GM18505 (cell line): ENCODE data around the gene DPP6.
A peak's percentile ranks its signal among the peaks of the same experiment; 100 is the strongest.

ENCODE experiments used
- ATAC-seq: cut with Tn5 transposase; IDR thresholded peaks from one replicate; pipeline ENCODE4 v1.9.1; 2021; ENCODE audit not compliant: unreplicated experiment
- POLR2A ChIP-seq: IDR thresholded peaks from 4 replicates; pipeline ENCODE4 v1.6.1; 2011; ENCODE audit warnings: borderline replicate concordance; ENCODE audit not compliant: insufficient read depth, insufficient read length; ENCODE audit errors: extremely low read depth

DPP6 gene

DNA sequence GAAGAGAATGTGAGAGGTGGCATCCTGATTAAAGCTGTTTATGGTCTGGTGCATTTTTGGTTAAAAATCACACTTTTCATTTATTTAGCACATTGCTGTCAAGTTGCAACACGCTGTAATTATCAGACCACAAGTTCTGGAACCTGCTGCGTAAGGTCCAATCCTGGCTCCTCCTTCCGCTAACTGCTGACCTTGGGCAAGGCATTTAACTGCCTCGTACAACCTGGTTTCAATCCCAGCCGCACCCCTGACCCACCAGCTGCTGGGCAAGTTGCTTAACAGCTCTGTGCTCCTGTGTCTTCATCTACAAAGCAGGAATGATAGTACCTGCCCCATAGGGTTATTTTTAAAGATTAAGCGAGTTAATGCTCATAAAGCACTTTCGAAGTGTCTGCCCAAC lies 668.9 kb downstream of the DPP6 start:
- no peak for ATAC-seq
- no peak for TF ChIP-seq POLR2A

DNA sequence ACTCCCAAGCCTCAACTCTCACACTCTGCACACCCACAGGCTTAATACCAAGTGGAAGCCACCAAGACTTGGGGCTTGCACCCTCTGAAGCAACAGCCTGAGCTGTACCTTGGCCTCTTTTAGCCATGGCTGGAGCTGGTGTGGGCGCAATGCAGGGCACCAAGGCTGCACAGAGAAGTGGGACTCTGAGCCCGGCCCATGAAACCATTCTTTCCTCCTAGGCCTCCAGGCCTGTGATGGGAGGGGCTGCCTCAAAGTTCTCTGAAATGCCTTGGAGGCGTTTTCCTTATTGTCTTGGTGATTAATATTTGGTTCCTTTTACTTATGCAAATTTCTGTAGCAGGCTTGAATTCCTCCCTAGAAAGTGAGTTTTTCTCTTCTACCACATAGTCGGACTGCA lies 674.2 kb downstream of the DPP6 start:
- no peak for TF ChIP-seq POLR2A
- ATAC-seq, result no peak

DNA sequence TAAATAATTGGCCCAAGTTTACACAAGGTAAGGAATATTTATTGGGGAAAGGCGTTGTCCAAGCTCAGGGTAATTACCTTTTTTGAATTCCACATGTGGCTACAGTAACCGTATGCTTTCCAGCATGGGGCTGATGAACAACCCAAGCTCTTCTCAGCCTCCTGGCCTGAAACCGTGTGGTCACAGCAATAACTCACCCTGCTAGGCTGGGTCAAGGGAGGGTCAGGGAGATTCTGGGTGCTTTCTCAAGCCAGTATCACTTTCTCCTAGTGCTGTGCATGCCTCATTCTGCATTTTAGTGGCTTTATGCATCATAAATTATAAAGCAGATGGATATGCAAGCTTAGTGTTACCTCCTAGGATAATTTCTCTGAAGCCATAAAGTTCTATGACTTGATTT lies 676.9 kb downstream of the DPP6 start:
- ATAC-seq, result no peak

DNA sequence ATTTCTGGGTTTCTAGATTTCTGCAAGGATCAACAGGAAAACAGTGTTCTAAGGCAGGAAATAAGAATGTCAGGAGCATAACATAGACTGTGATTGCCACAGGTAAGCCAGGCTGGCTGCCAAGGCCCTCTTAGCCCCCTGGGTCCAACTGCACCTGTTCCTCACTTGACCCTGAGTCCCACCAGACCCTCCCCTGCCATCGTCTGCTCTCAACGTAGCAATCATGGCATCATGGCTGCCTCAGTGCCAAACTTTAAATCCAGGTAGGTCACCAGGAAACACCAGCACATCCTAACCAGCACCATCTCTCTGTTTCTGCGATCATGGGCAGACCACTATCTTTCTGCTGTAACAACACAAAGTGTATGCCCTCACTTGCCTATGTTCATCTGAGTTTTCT lies 683.6 kb downstream of the DPP6 start:
- ATAC-seq, result no peak
- no peak for TF ChIP-seq POLR2A

More for the DNA sequence above, 676.9 kb downstream of the DPP6 start:
- no peak for TF ChIP-seq POLR2A

DNA sequence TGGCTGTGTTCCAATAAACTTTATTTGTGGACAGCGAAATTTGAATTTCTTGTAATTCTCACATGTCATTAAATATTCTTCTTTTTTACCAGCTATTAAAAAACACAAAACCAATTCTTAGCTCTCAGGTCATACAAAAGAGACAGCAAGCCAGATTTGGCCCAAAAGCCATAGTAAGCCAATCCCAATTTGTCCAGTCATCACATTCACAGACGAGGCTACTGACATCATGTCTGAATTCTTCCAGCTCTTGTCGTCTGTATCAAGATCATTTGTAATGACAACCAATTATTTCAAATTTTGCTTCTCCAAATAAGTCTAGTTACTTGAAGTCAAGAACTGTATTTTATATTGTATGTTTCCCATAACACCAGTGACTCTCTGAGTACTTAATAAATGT lies 684.2 kb downstream of the DPP6 start:
- no peak for ATAC-seq

DNA sequence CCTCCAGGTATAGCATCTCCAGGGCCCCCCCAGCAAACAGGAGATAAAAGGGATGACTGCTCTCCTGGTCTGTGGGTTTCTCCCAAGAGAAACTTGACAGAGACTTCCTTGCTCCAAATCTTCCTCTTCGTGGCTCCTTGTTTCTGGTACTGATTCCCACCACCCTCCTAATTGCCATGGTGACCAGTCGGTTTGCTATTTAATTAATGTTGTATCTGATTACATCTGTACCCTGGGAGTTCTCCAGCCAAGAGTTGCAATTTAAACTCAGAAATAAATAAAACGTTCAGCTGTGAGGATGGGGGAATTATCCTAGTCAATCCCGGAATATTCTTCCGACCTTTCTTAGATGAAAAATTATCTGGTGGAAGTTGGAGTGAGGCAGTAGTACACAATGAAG lies 686.0 kb downstream of the DPP6 start:
- no peak for ATAC-seq

More for the DNA sequence above, 684.2 kb downstream of the DPP6 start:
- no peak for TF ChIP-seq POLR2A

DNA sequence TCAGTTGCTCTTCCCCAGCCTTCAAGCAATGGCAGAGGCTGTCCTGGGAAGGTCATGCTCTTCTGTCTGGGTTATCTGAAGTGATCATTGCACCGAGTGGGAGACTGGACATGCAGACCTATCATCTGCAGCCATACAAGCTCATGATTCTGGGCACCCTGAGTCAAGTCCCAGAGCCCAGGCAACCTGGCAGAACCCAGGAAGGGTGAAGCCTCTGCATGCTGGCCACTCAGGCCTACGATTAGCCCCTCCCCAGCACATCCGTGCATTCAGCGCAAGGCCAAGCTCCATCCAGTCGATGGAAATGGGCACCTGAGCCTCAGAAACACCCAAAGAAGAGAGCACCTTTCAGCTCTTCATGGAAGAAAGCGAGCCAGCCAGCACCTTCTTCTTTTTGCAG lies 688.9 kb downstream of the DPP6 start:
- no peak for TF ChIP-seq POLR2A
- no peak for ATAC-seq

More for the DNA sequence above, 686.0 kb downstream of the DPP6 start:
- no peak for TF ChIP-seq POLR2A

DNA sequence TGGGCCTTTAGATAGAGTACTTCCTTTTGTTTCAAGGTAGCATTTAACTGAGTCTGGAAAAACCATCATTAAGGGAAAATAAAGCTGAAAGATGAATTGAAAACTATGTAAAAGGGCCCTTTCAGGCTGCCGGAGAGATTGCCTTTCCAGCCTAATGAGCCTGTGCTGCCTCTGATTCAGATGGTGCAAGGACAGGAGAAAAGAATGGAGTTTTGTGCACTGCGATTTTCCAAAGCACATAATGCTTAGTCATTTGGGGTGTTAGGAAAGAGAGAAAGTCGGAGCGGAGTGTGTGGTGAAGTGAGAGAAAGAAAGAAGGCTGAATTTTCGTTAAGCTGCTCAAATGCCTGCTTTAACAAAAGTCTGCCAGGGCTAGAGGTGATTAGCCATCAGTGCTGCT lies 691.0 kb downstream of the DPP6 start:
- no peak for TF ChIP-seq POLR2A
- no peak for ATAC-seq

DNA sequence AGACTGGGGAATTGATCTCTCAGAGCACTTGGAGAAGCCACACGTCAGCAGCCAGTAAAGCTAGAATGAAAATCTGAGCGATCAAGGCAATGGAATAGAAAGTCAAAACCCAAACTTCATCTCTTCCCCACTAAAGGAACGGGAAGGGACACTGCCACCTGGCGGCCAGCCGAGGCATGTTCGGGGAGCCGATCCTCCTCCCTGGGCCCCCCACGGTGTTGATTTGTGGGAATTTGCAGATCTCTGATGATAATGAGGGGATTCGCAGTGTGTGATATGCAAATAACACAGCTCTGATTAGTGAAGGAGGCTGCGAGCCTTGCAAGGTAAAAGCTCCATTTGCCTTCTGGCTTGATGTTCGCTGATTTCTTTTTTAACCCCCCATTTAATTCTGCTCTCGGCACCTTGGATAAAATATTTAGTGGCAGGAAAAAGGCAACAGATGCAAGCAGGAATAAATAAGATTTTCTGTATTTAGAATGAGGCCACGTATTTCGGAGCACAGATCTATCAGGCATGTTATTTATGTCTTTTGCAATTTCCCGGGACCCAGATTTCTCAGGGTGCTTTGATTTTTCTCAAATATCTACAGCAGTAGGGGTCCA lies 692.2 kb downstream of the DPP6 start:
- no peak for TF ChIP-seq POLR2A
- peak; percentile 70 for ATAC-seq

DNA sequence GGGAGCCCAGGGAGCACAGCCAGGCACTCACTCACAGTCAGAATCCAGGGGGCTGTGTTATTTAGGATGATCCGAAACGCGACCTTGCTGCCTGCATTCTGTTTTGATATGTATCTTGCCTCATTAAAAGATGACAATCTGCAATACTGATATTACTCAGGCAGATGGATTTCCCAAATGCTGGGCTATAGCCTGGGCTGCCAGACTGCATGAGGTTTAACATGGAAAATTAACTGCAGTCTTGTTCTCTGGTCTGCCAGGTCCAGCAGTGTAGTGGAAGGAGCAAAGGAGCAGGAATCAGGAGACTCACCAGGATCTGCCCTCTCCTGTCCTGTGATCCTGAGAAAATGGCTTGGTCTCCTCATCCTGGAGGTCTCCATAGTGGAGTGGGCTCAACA lies 692.7 kb downstream of the DPP6 start:
- no peak for ATAC-seq
- TF ChIP-seq POLR2A, result no peak

DNA sequence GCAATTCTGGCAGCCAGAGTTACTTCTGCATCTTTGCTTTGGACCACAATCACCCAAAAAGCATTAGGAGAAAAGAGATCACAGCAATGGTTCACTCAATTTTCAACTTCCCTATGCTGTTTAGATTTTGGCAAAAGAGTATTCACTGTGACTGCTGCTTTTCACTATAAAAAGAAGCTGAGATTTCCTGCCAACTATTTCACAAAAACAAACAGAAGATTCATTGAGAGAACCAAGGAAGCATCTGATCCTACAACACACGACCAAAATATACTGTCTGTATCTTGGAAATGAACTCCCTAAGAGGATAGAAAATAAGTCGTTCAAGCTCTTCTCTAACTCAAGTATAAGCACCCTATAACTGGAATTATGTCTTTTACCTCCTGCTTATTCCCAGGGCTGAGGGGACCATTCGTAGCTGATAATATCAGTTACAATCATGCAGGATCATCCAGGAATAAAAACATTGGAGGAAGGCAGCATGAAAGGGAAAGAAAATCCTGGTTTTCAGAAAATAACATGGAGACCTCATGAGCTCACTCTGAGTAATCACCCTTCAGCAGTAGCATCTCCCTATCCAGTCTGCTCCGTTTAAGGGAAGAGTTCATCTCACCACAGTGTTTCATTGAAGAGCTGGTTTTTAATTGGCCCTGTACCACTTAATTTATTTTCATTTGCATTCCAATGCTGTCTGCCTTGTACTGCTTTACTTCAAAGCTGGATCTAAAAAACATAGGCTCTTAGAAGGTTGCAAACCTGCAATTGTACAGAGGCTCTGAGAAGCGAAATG lies 694.6 kb downstream of the DPP6 start:
- no peak for ATAC-seq
- no peak for TF ChIP-seq POLR2A

DNA sequence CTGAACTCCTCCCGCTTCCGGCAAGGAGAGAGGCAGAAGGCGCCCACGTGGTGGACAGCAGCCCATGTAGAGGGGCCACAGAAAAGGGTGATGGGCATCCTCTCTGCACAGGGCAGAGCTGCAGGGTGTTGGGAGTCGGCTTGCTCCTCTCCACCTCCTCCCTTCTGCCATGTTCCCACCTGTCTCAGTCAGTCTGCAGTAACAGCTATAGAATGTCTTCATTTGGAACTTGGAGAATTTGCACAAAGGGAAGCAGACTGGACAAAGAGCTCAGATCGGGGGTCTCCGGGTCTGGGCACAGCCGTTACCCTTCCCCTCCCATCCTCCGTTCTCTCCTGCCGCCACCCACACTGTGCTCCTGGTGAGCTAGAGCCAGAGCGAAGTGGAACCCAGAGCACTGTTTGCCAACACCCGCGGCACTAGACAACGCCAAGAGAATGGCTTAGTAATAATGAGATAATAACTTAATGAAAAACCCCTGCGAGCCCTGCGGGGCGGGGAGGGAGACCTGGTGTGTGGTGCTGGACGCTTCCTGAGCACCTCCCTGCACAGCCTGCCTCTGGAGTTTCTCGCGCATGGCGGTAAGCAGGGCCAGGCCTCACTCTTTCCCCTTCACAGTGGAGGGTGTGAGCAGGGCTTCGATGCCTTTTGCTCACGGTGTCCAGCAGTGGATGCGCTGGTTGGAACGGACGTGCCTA lies 696.0 kb downstream of the DPP6 start:
- no peak for TF ChIP-seq POLR2A
- ATAC-seq, result no peak

DNA sequence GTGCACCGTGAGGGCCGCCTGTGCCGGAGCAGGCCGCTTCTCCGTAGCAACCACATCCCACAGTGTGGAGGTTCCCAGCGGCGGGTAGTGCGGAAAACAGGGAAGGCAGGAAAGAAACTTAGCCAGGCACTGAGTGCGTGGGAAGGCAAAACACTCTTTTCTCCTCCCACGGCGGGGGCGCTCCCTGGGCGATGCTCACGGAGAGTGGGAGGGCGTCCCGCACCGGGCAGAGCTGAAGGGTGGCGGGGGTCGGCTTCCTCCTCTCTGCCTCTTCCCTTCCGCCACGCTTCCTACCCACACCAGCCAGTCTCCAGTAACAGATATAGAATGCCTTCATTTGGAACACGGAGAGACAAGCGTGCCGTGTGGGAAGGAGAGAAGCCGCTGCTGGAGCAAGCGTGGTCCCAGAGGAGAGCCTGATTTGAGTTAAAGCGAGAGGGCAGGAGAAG lies 698.2 kb downstream of the DPP6 start:
- no peak for ATAC-seq

DNA sequence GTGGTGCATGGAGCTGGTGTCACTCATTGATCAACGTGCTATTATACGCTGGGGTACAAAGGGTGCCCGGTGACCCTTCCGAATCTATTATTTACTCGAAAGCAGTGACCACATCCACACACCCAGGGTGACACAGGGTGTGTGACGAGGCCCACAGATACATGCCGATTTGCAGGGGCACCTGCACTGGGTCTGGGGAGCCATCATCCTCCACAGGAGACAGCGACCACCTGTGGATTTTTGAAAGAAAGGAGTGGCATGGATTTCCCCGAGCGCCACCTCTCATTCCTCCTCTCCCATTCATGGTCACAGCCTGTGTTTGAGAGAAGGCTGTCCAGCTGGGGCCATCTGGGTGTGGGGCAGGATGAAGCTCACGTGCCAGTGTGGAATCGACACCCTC lies 701.0 kb downstream of the DPP6 start:
- no peak for TF ChIP-seq POLR2A

More for the DNA sequence above, 698.2 kb downstream of the DPP6 start:
- TF ChIP-seq POLR2A, result no peak

More for the DNA sequence above, 701.0 kb downstream of the DPP6 start:
- ATAC-seq, result no peak
